ENCODE measurements around the gene TMEM45B.
A peak's percentile ranks its signal among the peaks of the same experiment; 100 is the strongest.
"Not testable (repeated sequence)": the region's sequence is repeated elsewhere in the genome, so short reads cannot be mapped to it uniquely, and the experiment has no call there.

The TMEM45B gene

DNA sequence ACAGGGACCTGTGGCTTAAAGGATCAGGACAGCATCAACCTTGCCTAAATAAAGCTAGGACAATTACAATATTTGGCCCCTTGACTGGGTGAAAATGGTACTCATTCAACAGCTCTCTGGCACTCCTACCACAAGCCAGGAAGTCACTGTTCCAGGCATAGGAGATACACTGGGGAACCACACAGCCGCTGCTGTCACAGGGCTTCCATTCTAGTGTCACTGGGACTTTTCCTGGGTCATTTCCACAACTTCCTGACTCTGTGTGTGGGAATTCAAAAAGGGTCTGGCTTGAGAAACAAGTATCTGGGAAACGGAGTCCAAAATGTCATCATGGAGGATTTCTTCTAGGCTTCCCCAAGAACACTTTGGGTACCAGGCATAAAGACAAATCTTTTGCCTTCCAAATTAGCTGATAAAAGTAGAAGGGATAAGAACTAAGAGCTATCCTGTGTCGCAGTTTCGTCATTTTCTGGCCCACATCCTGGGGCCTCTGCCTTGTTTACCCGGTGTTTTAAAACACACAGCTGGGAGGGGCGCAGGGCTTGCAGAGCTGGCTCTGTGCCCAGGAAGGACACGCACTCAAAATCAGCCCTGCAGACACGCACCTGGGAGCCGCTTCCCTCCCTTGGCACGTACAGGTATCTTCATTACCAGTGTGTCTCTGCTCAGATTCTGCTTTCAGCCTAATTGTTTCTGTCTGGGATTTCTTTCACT is 38.0 kb downstream of the TMEM45B start:
- no peak for DNase-seq

- DNase-seq: no peak
Observed at GRCh38 chr11:129854232-129854805, 38.7 kb downstream of the TMEM45B start.

DNA sequence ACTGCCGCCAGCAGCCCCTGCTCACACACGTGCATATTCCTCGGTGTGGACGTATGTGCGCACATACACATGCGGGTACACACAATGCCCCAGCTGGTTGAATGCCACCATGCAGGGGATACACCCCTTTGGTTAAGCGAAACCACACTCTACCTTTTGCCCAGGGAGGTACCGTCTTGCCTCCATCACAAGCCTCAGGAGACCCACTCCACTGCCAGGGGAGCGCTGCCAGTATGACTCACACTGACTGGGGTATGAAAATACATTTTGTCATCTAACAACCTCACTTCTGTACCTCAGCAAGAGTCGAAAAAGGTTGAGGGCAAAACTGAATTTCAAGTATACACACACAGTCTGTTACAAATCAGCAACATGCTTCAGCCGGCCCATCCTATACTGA is 39.4 kb downstream of the TMEM45B start:
- no peak for DNase-seq

GRCh38 chr11:129856036-129856435 is 40.4 kb downstream of the TMEM45B start:
- no peak for DNase-seq

DNA sequence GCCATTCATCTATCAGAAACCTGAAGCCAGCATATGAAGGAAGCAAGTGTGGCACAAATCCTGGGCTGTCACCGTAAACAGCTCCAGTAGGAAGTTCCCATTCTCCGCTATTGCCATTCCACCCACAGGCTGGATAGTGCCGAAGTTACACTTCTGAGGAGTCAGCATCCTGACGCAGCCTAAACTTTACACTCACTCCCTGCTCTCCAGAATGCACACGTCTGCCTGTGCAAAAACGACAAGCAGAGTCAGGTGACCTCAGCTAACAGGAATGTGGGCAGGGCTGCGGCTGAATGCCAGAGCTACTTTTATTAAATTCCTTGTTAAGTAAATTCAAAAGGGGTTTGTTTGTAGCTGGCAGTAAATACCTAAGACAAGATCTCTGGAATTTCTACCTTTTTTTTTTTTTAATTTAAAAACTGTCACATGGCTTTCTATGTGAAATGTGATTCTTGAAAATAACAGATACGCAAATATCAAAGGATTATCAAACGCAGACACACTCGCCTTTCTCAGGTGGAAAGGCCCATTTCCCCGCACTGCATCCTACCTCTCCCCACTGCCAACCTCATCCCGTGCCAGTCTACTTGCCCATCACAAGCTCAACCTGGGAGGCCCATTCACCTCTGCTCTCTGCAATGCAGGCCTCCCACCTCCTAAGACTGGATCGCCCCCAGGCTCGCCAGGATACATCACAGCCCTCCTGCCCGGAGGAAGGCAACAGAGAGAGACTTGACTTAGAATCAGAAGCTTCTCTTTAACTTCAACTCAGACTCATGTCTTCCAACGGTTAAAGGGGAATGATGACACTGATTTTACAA is 46.3 kb downstream of the TMEM45B start:
- no peak for DNase-seq

GRCh38 chr11:129864811-129865210 is 49.2 kb downstream of the TMEM45B start:
- no peak for DNase-seq

GRCh38 chr11:129865701-129866100 is 50.1 kb downstream of the TMEM45B start:
- DNase-seq: no peak

DNA sequence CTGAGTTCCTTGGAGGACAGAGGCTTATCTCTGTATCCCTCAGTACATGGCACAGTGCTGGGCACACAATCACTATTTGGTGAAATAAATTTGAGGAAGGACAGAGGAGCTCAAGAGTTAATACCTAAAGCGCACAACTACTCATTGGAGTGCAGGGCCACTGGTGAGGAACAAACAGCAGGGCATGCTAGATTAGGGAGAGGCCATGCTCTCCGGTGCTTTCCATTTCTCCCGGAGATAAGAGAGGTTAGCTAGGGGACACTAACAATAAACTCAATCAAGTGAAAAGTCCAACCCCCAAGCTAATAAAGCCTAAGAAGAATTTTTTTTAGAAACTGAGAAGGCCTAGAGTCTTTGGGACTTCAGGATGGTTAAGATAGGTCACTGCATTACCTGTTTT is 50.7 kb downstream of the TMEM45B start:
- DNase-seq: no peak

GRCh38 chr11:129868626-129869025 is 53.0 kb downstream of the TMEM45B start:
- DNase-seq: not testable (repeated sequence)

- DNase-seq: no peak
Observed at GRCh38 chr11:129871914-129872313, 56.3 kb downstream of the TMEM45B start.

- no peak for DNase-seq
Observed at GRCh38 chr11:129880311-129880710, 64.7 kb downstream of the TMEM45B start.

DNA sequence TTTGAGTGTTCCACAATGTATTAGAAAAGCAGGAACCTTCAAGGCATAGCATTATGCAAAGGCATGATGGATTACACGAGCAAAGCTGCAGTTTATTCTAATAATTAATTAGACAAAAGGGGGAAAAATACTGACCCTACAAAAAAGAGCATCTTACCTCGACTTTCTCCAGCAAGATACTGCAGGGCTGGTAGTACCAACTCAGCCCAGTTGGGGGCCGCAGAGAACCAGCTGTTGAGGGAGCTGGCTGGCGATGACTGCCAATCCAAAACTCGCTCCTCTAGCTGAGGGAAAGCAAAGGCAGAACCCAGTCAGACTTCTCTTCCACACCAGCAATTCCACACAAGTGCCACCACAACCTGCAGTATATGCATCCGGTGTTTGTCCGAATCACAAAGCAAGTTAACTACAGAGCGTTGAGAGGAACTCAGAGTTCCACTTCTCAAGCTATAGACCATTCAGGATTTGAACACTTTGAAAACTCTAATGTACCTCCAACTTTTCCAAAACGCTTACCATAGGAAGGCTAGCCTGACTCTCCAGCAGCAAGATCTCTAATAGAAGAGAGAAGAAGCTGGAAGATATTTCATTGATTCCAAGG is 66.0 kb downstream of the TMEM45B start:
- DNase-seq: peak; percentile 34

- no peak for DNase-seq
Observed at GRCh38 chr11:129884581-129884980, 68.9 kb downstream of the TMEM45B start.

GRCh38 chr11:129885381-129885780 is 69.7 kb downstream of the TMEM45B start:
- DNase-seq: no peak

DNA sequence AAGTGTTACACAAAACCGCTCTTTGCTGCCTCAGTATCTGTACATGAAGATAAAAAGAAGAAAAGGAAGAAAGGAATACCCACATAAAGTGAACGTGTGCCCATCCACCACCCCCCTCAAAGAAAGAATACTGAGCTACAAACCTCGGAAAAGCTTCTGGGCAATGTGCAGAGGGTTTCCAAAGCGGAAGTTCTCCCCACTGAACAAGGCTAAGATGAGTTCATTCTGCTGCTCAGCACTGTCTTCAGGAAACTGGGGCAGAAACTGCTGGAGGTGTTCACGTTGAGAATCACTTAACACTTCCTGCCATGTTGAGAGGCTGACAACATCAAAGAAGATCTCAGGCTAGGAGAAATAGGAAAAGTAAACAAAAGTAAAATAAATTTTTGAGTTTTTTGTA is 72.8 kb downstream of the TMEM45B start:
- DNase-seq: no peak

- DNase-seq: peak; percentile 37
Observed at GRCh38 chr11:129894278-129895125, 78.9 kb downstream of the TMEM45B start.

- peak; percentile 73 for DNase-seq
Observed at GRCh38 chr11:129895126-129896041, 79.7 kb downstream of the TMEM45B start, which contains the start of gene NFRKB. Gene NFRKB, minus strand, starts transcription at chr11:129895578. Its CDS starts 2,729 bp downstream, at chr11:129892849.

DNA sequence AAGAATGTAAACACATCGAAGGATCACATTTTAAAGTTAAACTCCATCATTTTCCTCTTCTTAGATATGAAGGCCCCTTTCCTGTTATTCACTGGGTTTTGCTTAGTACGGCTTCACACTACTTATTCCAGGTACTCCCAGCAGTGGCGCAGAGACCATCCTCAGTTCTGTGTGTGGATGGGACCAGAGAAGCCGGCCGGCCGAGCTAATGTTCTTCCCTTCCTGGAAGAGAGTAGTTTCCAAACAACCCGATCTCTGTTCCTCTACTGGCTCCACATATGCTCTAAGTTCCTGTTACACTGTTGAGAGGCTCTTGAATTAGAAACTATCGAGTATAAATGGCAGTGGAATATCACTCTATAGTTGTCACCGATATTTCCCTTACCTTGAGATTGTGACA is 80.4 kb downstream of the TMEM45B start:
- peak; percentile 49 for DNase-seq

DNA sequence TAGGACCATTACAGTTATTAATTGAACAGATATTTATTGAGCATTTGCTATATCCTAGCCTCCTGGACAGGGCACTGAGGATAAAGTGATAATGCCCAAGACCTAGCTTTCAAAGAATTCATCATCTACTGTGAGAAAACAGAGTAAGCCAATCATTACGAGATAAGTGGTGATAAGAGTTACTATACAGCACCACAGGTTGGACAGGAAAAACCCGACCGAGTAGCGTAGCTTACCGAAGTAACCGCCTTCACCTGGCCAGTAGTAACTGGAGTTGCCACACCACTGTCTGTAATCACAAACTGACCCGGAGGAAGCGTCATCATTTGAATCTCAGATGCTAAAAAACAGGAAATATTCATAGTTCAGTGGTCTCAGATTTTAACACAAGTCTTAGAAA is 89.8 kb downstream of the TMEM45B start:
- no peak for DNase-seq
